GM21529 (cell line): Measurements from ENCODE around the gene B3GNT7.

ENCODE experiments used
- ATAC-seq: cut with Tn5 transposase; IDR thresholded peaks from one replicate; pipeline ENCODE4 v1.9.1; 2021; ENCODE audit not compliant: unreplicated experiment

The B3GNT7 gene

GRCh38 chr2:231383416-231384108, 11.9 kb upstream of the B3GNT7 start:
- no peak for ATAC-seq

- ATAC-seq, result no peak
Observed at GRCh38 chr2:231384109-231384435, 11.4 kb upstream of the B3GNT7 start.

- ATAC-seq, result no peak
Observed at GRCh38 chr2:231384970-231385369, 10.5 kb upstream of the B3GNT7 start.

GRCh38 chr2:231385429-231385828, 10.1 kb upstream of the B3GNT7 start:
- ATAC-seq, result no peak

GRCh38 chr2:231386446-231386845, 9.1 kb upstream of the B3GNT7 start:
- ATAC-seq, result no peak

- ATAC-seq, result no peak
Observed at GRCh38 chr2:231387904-231388724, 7.4 kb upstream of the B3GNT7 start.

GRCh38 chr2:231388725-231389346, 6.7 kb upstream of the B3GNT7 start:
- no peak for ATAC-seq

- ATAC-seq, result no peak
Observed at GRCh38 chr2:231390667-231391066, 4.8 kb upstream of the B3GNT7 start.

GRCh38 chr2:231391981-231392380, 3.5 kb upstream of the B3GNT7 start:
- ATAC-seq, result no peak

- ATAC-seq, result no peak
Observed at GRCh38 chr2:231392431-231393148, 2.9 kb upstream of the B3GNT7 start.

- peak; percentile 42 for ATAC-seq
Observed at GRCh38 chr2:231393149-231394131, 2.1 kb upstream of the B3GNT7 start.

- ATAC-seq, result peak; percentile 46
Observed at GRCh38 chr2:231394211-231395141, 1.0 kb upstream of the B3GNT7 start.

GRCh38 chr2:231396058-231396821, 730 bp downstream of the B3GNT7 start:
- no peak for ATAC-seq

- no peak for ATAC-seq
Observed at GRCh38 chr2:231397011-231397927, 1.8 kb downstream of the B3GNT7 start.

- ATAC-seq, result no peak
Observed at GRCh38 chr2:231397928-231398294, 2.4 kb downstream of the B3GNT7 start.

GRCh38 chr2:231398585-231398984, 3.1 kb downstream of the B3GNT7 start:
- ATAC-seq, result no peak

GRCh38 chr2:231399046-231399852, 3.7 kb downstream of the B3GNT7 start:
- no peak for ATAC-seq
